HPDE6-E6E7 (cell line): ENCODE data around the gene PPIL6.

Experiments
- DNase-seq: peaks from one replicate; pipeline ENCODE4 v3.0.0; 2011; ENCODE audit warnings: missing footprints; ENCODE audit errors: extremely low spot score

PPIL6 gene

GRCh38 chr6:109440331-109441068 is at the start of gene PPIL6, which contains the start of gene SMPD2:
Gene PPIL6, minus strand, starts transcription at chr6:109440628. Its CDS starts 38 bp downstream, at chr6:109440590.
Gene SMPD2, plus strand, starts transcription at chr6:109440724. Its CDS starts 398 bp downstream, at chr6:109441122.
- DNase-seq: peak; percentile 84

GRCh38 chr6:109488001-109488400 is 47.6 kb upstream of the PPIL6 start:
- no peak for DNase-seq

GRCh38 chr6:109486068-109486467 is 45.6 kb upstream of the PPIL6 start:
- no peak for DNase-seq

- DNase-seq: no peak
Observed at GRCh38 chr6:109485266-109485935, 45.0 kb upstream of the PPIL6 start.

GRCh38 chr6:109484122-109484521 is 43.7 kb upstream of the PPIL6 start:
- DNase-seq: no peak

GRCh38 chr6:109483735-109484057 is 43.3 kb upstream of the PPIL6 start:
- no peak for DNase-seq

- DNase-seq: peak; percentile 86
Observed at GRCh38 chr6:109482905-109483734, 42.7 kb upstream of the PPIL6 start, which contains the start of gene ZBTB24. Gene ZBTB24, minus strand, starts transcription at chr6:109483219. Its CDS starts 1,193 bp downstream, at chr6:109482026.

- no peak for DNase-seq
Observed at GRCh38 chr6:109480993-109481480, 40.6 kb upstream of the PPIL6 start.

GRCh38 chr6:109478841-109479624 is 38.6 kb upstream of the PPIL6 start:
- no peak for DNase-seq

- DNase-seq: no peak
Observed at GRCh38 chr6:109478222-109478805, 37.9 kb upstream of the PPIL6 start.

GRCh38 chr6:109477725-109478124 is 37.3 kb upstream of the PPIL6 start:
- DNase-seq: no peak

GRCh38 chr6:109477184-109477583 is 36.8 kb upstream of the PPIL6 start:
- DNase-seq: no peak

- no peak for DNase-seq
Observed at GRCh38 chr6:109475625-109476024, 35.2 kb upstream of the PPIL6 start.

- DNase-seq: no peak
Observed at GRCh38 chr6:109474995-109475394, 34.6 kb upstream of the PPIL6 start.

GRCh38 chr6:109473120-109473519 is 32.7 kb upstream of the PPIL6 start:
- no peak for DNase-seq

- no peak for DNase-seq
Observed at GRCh38 chr6:109472132-109472995, 31.9 kb upstream of the PPIL6 start.

- DNase-seq: no peak
Observed at GRCh38 chr6:109471105-109471810, 30.8 kb upstream of the PPIL6 start.

- DNase-seq: no peak
Observed at GRCh38 chr6:109469591-109470189, 29.3 kb upstream of the PPIL6 start.

GRCh38 chr6:109467696-109468095 is 27.3 kb upstream of the PPIL6 start:
- DNase-seq: no peak
